ENCODE measurements around the gene RGS16. TPM values are rescaled to one million over a fixed set of nuclear protein-coding genes. Genes with fewer than 3 reads are reported as not detected.

The RGS16 gene
- total RNA-seq, 1 donor from 2014 or later: 0.81 TPM

- no peak for TF ChIP-seq CTCF (conservative IDR thresholded peaks at IDR 0.05; ENCODE audit: low read depth, low read length)
- no peak for DNase-seq (ENCODE audit: low read depth)
- H3K4me3 ChIP-seq (ENCODE audit: low read depth, low read length): no peak overlapping the region
Observed at GRCh38 chr1:182611326-182611725, 7.1 kb upstream of the RGS16 start.

- no peak for DNase-seq (ENCODE audit: low read depth)
- H3K4me3 ChIP-seq (ENCODE audit: low read depth, low read length): no peak overlapping the region
- no peak for TF ChIP-seq CTCF (conservative IDR thresholded peaks at IDR 0.05; ENCODE audit: low read depth, low read length)
Observed at GRCh38 chr1:182610606-182611194, 6.5 kb upstream of the RGS16 start.

GRCh38 chr1:182608845-182609610 lies 4.8 kb upstream of the RGS16 start:
- DNase-seq (ENCODE audit: low read depth): no peak
- H3K4me3 ChIP-seq (ENCODE audit: low read depth, low read length): no peak overlapping the region
- TF ChIP-seq CTCF (conservative IDR thresholded peaks at IDR 0.05; ENCODE audit: low read depth, low read length): no peak

- no peak for TF ChIP-seq CTCF (conservative IDR thresholded peaks at IDR 0.05; ENCODE audit: low read depth, low read length)
- no peak overlapping the region for H3K4me3 ChIP-seq (ENCODE audit: low read depth, low read length)
- no peak for DNase-seq (ENCODE audit: low read depth)
Observed at GRCh38 chr1:182608236-182608635, 4.0 kb upstream of the RGS16 start.

GRCh38 chr1:182607566-182607965 lies 3.4 kb upstream of the RGS16 start:
- TF ChIP-seq CTCF (conservative IDR thresholded peaks at IDR 0.05; ENCODE audit: low read depth, low read length): no peak
- no peak overlapping the region for H3K4me3 ChIP-seq (ENCODE audit: low read depth, low read length)
- no peak for DNase-seq (ENCODE audit: low read depth)

GRCh38 chr1:182603646-182604174 lies 479 bp downstream of the RGS16 start:
- DNase-seq (ENCODE audit: low read depth): no peak
- peak overlapping the region; percentile 54 for H3K4me3 ChIP-seq (ENCODE audit: low read depth, low read length)

More at GRCh38 chr1:182603646-182604174, 479 bp downstream of the RGS16 start:
- TF ChIP-seq CTCF (conservative IDR thresholded peaks at IDR 0.05; ENCODE audit: low read depth, low read length): no peak

All from epithelial cell of proximal tubule (primary cell).